ENCODE data around the gene MAP4K3.
"Not testable (repeated sequence)": the region's sequence is repeated elsewhere in the genome, so short reads cannot be mapped to it uniquely, and the experiment has no call there.

Gene MAP4K3

DNA sequence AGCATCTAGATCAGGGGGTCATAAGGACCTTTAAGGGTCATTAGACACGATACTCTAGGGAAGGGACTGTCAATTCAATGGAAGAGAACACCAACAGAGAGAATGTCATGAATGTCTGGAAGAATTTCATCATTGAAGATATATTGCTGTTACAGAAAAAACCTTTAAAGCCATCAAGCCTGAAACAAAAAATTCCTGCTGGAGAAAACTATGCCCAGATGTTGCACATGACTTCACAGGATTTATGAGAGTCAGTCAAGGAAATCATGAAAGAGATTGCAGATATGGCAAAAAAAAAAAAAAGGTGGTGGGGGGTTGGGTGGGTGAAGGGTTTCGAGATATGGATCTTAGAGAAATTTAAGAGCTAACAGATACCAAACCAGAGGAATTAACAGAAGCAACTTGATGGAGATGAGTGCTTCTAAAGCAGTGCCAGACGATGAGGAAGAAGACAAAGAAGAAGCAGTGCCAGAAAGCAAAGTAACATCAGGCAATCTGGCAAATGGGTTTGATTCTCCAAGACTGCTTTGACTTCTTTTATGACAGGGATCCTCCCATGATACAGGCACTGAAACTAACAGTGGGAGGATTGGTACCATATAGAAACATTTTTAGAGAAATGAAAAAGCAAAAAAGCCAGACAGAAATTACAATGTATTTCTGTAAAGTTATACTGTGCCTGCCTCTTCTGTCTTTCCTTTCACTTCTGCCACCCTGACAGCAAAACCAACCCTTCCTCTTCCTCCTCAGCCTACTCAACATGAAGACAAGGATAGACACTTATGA lies 28.5 kb downstream of the MAP4K3 start:
- DNase-seq (peak; percentile 5), ATAC-seq (replicated peaks) (peak; percentile 89 to 92)
- peaks cover 0 to 15% of the 10 kb centered on the region in 2 donors for H3K36me3 Mint-ChIP-seq
- peak overlapping the region; percentile 73 for H3K27ac Mint-ChIP-seq
- peak overlapping the region; percentile 23 to 39 for H3K4me3 Mint-ChIP-seq
- H3K4me1 Mint-ChIP-seq = peaks cover 53 to 84% of the 10 kb centered on the region in 2 donors
- no peaks in the 10 kb centered on the region for H3K27me3 Mint-ChIP-seq
- no peaks in the 10 kb centered on the region for H3K9me3 Mint-ChIP-seq

DNA sequence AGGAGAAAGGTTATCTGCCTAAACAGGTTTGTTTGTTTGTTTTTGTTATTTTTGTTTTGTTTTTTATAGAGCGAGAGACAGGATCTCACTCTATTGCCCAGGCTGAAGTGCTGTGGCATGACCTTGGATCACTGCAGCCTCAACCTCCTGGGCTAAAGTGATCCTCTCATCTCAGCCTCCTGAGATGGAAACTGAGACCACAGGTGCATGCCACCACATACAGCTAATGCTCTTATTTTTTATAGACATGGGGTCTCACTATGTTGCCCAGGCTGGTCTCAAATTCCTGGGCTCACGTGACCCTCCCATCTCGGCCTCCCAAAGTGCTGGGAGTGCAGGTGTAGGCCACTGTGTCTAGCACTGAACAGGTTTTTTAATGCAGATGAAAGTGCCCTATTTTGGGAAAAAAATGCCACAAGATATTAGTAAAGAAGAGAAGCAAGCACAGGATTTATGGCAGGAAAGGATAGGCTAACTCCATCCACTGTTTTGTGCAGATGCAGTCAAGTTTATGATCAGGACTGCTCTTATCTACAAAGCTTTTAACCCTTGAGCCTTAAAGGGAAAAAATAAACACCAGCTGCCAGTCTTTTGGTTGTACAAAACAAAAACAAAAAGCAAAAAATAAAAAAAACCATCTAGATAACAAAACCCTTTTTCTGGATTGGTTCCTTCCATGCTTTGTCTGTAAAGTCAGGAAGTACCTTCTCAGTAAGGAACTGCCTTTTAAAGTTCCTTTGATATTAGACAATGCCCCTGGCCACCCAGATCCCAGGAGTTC lies 29.4 kb downstream of the MAP4K3 start:
- Mint-ChIP-seq H3K27me3 (no peaks in the 10 kb centered on the region), H3K9me3 (no peaks in the 10 kb centered on the region), H3K4me3 (peak overlapping the region in 1 of 2 donors; percentile 23), H3K4me1 (peaks cover 53 to 85% of the 10 kb centered on the region in 2 donors), H3K27ac (no peak overlapping the region), H3K36me3 (peaks cover 0 to 15% of the 10 kb centered on the region in 2 donors)
- DNase-seq = no peak
- ATAC-seq (replicated peaks) = no peak

DNA sequence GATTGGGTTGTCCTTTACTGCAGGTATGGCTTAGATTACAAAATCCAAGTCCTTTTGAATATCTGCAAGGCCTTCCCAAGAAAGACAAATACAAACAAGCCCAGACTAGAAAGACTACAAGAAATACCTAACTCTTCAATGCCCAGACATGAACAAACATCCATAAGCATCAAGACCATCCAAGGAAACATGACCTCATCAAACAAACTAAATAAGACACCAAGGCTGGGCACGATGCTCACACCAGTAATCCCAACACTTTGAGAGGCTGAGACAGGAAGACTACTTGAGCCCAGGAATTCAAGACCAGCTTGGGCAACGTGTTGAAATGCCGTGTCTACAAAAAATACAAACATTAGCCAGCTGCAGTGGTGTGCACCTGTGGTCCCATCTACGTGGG lies 31.7 kb downstream of the MAP4K3 start:
- Mint-ChIP-seq H3K27me3 (no peaks in the 10 kb centered on the region), H3K4me3 (no peak overlapping the region), H3K27ac (no peak overlapping the region), H3K9me3 (no peaks in the 10 kb centered on the region), H3K4me1 (peaks cover 57 to 95% of the 10 kb centered on the region in 2 donors), H3K36me3 (peaks cover 0 to 18% of the 10 kb centered on the region in 2 donors)
- ATAC-seq (replicated peaks) (no peak), DNase-seq (no peak)

DNA sequence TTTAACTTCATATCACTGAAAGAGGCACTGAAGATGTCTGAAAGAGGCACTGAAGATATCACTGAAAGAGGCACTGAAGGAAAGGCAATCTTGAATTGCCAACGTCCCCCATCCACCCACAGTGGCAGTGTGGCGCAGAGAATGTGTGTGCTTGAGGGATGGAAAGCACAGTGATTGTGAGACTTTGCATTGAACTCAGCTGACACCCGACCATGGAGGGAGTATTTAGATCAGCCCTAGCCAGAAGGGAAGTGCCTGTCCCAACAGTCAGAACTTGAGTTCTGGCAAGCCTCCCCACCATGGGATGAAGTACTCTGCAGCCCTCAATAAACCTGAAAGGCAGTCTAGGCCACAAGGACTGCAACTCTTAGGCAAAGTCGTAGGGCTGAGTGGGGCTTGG lies 33.8 kb downstream of the MAP4K3 start:
- peaks cover 49 to 86% of the 10 kb centered on the region in 2 donors for H3K4me1 Mint-ChIP-seq
- peaks cover 0 to 18% of the 10 kb centered on the region in 2 donors for H3K36me3 Mint-ChIP-seq
- DNase-seq = peak; percentile 17
- peak overlapping the region; percentile 73 for H3K27ac Mint-ChIP-seq
- H3K4me3 Mint-ChIP-seq = no peak overlapping the region
- ATAC-seq (replicated peaks) = peak; percentile 52 to 90
- peaks cover 0 to 3% of the 10 kb centered on the region in 2 donors for H3K9me3 Mint-ChIP-seq
- H3K27me3 Mint-ChIP-seq = no peaks in the 10 kb centered on the region

DNA sequence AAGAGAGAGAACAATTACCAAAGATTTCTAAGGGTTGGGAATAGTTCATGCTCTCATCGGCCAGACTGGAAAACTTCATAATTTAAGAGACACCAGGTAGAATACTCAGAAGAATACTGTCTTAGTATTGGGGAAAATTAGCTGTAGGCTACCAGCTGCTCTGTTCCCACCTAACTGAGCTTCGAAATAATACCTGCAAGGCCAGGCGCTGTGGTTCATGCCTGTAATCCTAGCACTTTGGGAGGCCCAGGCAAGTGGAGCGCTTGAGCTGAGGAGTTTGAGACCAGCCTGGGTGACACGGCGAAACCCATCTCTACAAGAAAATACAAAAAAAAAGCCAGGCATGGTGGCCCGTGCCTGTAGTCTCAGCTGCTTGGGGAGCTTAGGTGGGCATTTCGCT lies 35.8 kb downstream of the MAP4K3 start:
- peaks cover 0 to 18% of the 10 kb centered on the region in 2 donors for H3K36me3 Mint-ChIP-seq
- DNase-seq (no peak), ATAC-seq (replicated peaks) (no peak)
- no peak overlapping the region for H3K4me3 Mint-ChIP-seq
- no peak overlapping the region for H3K27ac Mint-ChIP-seq
- peaks cover 0 to 3% of the 10 kb centered on the region in 2 donors for H3K9me3 Mint-ChIP-seq
- no peaks in the 10 kb centered on the region for H3K27me3 Mint-ChIP-seq
- peaks cover 42 to 69% of the 10 kb centered on the region in 2 donors for H3K4me1 Mint-ChIP-seq

DNA sequence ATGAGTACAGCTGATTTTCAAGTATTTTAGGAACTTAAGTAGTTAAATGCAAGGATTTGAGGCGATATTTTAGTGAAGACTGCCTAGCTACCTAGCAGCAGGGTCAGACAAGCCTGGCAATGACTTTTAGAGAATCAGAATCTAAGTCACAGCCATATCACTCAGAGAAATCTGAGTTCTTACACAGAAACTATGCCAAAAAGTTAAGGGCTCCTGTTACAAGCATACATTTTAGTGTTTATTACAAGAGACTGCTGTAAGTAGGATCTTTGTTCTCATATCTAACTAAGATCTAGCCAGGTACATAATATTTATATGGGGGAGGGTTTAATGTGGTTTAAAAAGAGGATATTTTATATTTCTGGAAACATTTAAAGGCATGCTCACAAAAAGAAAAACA lies 37.5 kb downstream of the MAP4K3 start:
- Mint-ChIP-seq H3K27me3 (no peaks in the 10 kb centered on the region), H3K4me1 (peaks cover 33 to 59% of the 10 kb centered on the region in 2 donors), H3K9me3 (peaks cover 0 to 3% of the 10 kb centered on the region in 2 donors), H3K27ac (no peak overlapping the region), H3K4me3 (no peak overlapping the region), H3K36me3 (peaks cover 3 to 12% of the 10 kb centered on the region in 2 donors)
- no peak for ATAC-seq (replicated peaks)
- DNase-seq = no peak

DNA sequence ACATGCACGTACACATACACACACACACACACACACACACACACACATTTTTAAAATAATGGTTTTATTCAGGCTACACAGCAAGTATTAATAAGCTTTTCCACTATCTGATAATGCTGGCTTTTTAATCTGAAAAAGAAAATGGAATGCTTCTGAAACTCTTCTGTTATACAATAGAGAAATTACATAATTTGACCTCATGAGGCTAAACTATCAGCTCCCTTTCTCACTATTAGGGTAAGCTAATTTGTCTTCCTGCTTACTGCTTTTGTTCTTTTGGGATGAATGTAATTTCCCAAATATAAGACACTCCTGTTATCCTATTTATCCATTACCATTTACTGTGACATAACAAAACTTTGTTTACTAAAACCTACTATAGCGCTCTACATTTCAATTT lies 41.8 kb downstream of the MAP4K3 start:
- no peak for ATAC-seq (replicated peaks)
- Mint-ChIP-seq H3K36me3 (peaks cover 4 to 8% of the 10 kb centered on the region in 2 donors), H3K4me1 (peaks cover 10 to 27% of the 10 kb centered on the region in 2 donors), H3K27ac (no peak overlapping the region), H3K9me3 (peaks cover 0 to 3% of the 10 kb centered on the region in 2 donors), H3K4me3 (no peak overlapping the region), H3K27me3 (no peaks in the 10 kb centered on the region)
- no peak for DNase-seq

DNA sequence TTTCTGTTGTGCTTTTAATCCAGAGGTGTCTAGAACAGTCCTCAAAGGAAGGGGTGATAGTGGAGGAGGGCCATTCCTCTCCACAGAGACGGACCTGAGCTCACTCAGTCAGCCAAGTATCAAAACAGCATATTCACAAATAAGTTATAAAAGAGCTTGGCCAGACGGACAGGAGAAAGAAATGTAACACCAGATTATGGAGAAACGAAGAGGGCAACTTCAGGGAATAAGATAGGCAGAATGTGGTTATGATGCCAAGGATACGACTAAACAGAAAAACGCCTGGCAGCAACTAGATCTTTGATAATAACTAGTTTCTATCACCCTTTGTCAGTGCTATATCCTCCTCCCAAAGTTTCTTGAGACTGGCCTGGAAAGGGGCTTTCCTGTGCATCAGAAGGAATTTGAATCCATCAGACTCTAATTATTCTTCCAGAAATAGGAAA lies 42.5 kb downstream of the MAP4K3 start:
- Mint-ChIP-seq H3K4me1 (peaks cover 6 to 22% of the 10 kb centered on the region in 2 donors), H3K4me3 (no peak overlapping the region), H3K9me3 (no peaks in the 10 kb centered on the region), H3K27ac (no peak overlapping the region), H3K27me3 (no peaks in the 10 kb centered on the region), H3K36me3 (peaks cover 5 to 9% of the 10 kb centered on the region in 2 donors)
- DNase-seq (no peak), ATAC-seq (replicated peaks) (no peak)

DNA sequence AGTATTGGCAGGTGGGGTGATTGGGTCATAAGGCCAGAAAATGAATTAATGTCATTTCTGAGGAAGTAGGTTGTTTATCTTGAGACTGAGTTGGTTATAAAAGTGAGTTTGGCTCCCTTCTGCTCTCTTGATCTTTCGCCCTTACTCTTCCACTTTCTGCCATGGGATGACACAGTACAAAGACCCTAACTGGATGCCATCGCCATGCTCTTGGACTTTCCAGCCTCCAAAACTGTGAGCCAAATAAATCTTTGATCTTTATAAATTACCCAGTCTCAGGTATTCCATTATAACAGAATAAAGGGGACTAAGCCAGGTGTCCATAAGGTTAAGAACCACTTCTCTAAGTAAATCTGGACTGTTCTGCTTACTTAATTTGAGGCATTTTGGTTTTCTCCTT lies 44.4 kb downstream of the MAP4K3 start:
- Mint-ChIP-seq H3K27me3 (no peaks in the 10 kb centered on the region), H3K4me1 (peaks cover 10 to 25% of the 10 kb centered on the region in 2 donors), H3K27ac (no peak overlapping the region), H3K9me3 (no peaks in the 10 kb centered on the region), H3K4me3 (no peak overlapping the region), H3K36me3 (peaks cover 5 to 9% of the 10 kb centered on the region in 2 donors)
- DNase-seq (no peak), ATAC-seq (replicated peaks) (peak; percentile 14 to 50)

DNA sequence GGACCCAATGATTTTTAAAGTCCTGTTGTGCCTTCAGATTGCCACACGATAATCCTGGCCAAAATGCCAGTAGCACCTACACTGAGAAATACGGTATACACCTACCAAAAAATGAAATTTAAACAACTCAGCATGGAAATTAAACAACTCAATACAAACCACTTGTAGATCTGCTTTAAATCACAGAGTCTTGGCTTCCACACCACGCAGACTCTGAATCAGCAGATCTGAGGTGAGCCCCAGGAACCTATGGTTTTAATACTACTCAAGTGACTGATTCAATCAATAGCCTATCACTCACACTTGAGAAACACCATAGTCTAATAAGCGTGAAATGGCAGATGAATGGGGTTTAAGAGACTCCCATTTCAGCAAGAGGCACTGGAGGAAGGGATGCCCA lies 46.9 kb downstream of the MAP4K3 start:
- no peak for DNase-seq
- H3K4me1 Mint-ChIP-seq = peaks cover 8 to 18% of the 10 kb centered on the region in 2 donors

DNA sequence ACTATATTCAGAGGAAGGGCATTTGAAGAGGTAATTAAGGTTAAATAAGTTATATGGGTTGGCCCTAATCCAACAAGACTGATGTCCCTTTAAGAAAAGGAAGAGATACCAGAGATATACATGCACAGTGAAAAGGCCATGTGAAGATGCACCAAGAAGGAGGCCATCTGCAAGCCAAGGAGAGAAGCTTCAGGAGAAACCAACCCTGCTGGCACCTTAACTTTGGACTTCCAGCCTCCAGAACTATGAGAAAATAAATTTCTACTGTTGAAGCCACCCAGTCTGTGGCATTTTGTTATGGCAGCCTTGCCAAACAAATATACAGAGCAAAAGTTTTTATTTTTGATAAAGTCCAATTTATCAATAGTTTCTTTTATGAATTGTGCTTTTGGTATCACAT lies 51.0 kb downstream of the MAP4K3 start:
- H3K27ac Mint-ChIP-seq = no peak overlapping the region
- no peak overlapping the region for H3K4me3 Mint-ChIP-seq
- no peak for DNase-seq
- peaks cover 5 to 19% of the 10 kb centered on the region in 2 donors for H3K36me3 Mint-ChIP-seq
- ATAC-seq (replicated peaks) = no peak
- peaks cover 0 to 2% of the 10 kb centered on the region in 2 donors for H3K9me3 Mint-ChIP-seq
- peaks cover 9 to 26% of the 10 kb centered on the region in 2 donors for H3K4me1 Mint-ChIP-seq
- no peaks in the 10 kb centered on the region for H3K27me3 Mint-ChIP-seq

More for the DNA sequence above, 46.9 kb downstream of the MAP4K3 start:
- Mint-ChIP-seq H3K27ac (no peak overlapping the region), H3K36me3 (peaks cover 3 to 18% of the 10 kb centered on the region in 2 donors), H3K27me3 (no peaks in the 10 kb centered on the region), H3K9me3 (peaks cover 0 to 2% of the 10 kb centered on the region in 2 donors), H3K4me3 (no peak overlapping the region)
- ATAC-seq (replicated peaks) = no peak

DNA sequence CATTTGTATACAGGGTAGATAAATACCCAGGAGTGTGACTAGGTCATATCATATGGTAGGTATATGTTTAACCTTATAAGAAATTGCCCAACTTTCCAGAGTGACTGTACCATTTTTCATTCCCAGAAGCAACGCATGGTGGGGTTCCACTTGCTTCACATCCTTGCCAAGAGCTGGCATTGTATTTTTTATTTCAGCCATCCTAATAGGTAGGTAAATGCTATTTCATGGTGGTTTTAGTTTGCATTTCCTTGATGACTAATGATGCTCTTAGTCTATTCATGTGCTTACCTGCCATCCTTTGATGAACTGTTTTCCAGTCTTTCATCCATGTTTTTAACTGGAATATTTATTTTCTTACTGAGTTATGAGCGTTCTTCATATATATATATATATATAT lies 51.9 kb downstream of the MAP4K3 start:
- no peak for DNase-seq
- Mint-ChIP-seq H3K36me3 (peaks cover 2 to 15% of the 10 kb centered on the region in 2 donors), H3K9me3 (peaks cover 0 to 2% of the 10 kb centered on the region in 2 donors), H3K4me3 (no peak overlapping the region), H3K27me3 (no peaks in the 10 kb centered on the region), H3K4me1 (peaks cover 11 to 35% of the 10 kb centered on the region in 2 donors), H3K27ac (no peak overlapping the region)
- ATAC-seq (replicated peaks) = no peak

DNA sequence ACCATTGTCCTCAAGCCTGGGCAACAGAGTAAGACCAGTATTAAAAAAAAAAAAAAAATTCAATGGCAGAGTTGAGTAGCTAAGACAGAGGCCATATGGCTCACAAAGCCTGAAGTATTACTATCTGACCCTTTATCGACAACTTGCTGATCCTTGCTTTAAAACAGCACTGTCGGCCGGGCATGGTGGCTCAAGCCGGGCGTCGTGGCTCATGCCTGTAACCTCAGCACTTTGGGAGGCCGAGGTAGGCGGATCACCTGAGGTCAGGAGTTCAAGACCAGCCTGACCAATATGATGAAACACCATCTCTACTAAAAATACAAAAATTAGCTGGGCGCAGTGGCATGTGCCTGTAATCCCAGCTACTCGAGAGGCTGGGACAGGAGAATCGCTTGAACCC lies 53.0 kb downstream of the MAP4K3 start:
- H3K4me3 Mint-ChIP-seq; H3K27me3 Mint-ChIP-seq; DNase-seq; ATAC-seq (replicated peaks); H3K9me3 Mint-ChIP-seq: not testable (repeated sequence)
- Mint-ChIP-seq H3K36me3 (peaks cover 2 to 15% of the 10 kb centered on the region in 2 donors), H3K27ac (peak overlapping the region; percentile 59), H3K4me1 (peaks cover 11 to 37% of the 10 kb centered on the region in 2 donors)

DNA sequence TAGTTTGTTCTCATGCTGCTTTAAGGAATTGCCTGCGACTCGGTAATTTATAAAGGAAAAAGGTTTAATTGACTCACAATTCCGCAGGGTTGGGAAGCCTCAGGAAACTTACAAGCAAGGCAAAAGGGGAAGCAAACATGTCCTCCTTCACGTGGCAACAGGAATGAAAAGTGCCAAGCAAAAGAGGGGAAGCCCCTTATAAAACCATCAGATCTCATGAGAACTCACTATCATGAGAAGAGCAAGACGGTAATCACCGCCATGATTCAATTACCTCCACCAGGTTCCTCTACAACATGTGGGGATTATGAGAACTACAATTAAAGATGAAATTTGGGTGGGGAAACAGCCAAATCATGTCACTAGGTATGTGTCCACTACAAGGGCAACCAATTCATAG lies 53.9 kb downstream of the MAP4K3 start:
- Mint-ChIP-seq H3K4me1 (peaks cover 10 to 37% of the 10 kb centered on the region in 2 donors), H3K36me3 (peaks cover 2 to 15% of the 10 kb centered on the region in 2 donors), H3K27ac (no peak overlapping the region), H3K9me3 (peaks cover 0 to 2% of the 10 kb centered on the region in 2 donors), H3K27me3 (no peaks in the 10 kb centered on the region), H3K4me3 (no peak overlapping the region)
- no peak for DNase-seq
- ATAC-seq (replicated peaks) = no peak

All from stimulated activated naive B cell treated with anti-CD40 and anti-IgM and Interleukin-4, amounts not matched to agents 10 μg/mL and 1 μg/mL and 100 μg/mL, for 72 hours (primary cell).